HG02981 (cell line): ENCODE measurements around the gene STAC2.
"Not testable (repeated sequence)": the region's sequence is repeated elsewhere in the genome, so short reads cannot be mapped to it uniquely, and the experiment has no call there.

Source experiments
- ATAC-seq: cut with Tn5 transposase; IDR thresholded peaks from one replicate; pipeline ENCODE4 v1.9.1; 2021; ENCODE audit warnings: mild to moderate bottlenecking, moderate library complexity; ENCODE audit not compliant: unreplicated experiment

Gene STAC2

DNA sequence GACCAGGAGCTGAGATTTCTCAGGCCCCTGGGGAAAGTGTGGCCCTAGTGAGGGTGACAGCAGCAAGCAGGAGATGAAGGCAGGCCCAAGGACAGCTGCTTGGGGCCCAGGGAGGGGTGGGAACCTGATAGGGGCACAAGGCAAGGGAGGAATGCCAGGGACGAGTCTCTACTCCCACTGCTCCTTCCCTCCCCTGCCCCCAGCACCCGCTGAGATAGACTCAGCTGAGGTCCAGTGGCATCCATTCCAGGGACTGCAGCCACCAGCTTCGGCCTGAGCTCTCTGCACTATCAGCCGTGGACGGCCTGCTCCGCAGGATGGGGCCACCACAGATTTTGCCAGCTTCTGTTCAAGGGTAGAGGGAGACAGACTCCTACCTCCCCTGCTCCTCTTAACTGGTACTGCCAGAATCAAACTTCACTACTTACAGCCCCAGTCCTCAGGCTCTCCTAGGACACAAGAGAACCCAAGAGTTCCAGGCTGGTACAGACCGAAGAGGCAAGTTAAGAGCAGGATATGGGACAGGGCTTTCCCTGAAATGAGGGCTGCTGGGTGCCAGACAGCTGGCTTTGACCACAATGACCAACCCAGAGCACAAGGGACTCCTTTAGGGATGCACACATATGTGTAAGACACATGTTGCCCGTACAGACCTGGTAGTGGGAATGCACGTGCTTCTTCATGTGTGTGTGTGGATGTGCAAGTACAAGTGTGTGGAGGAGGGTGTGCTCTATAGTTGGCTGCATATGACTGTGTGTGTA, 33.8 kb downstream of the STAC2 start:
- no peak for ATAC-seq

DNA sequence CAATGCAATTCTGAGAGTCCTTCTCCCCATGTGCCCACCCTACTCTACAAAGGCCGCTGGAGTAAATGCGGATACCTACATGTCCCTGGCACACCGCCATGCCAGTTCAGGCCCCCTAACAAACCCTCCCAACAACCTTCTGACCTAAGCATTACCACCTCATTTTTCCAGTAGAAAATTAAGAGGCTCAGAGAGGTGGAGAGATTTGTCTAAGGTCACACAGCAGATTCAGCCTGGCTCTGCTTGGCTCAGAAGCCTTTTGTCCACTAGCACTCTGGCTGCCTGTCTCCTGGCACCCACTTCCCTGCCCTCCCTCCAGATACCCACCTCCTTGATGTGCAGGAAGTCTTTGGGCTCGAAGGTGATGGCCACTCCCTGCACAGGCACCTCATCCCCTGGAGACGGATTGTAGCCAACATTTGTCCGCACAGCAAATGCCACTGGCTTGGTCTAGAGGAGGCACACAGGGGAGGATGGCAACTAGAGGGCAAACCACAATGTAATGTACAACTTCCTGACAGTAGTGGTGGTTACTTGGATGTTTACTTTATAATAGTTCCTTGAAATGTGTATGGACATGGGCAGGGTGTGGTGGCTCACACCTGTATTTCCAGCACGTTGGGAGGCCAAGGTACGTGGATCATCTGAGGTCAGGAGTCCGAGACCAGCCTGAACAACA, 38.5 kb downstream of the STAC2 start:
- no peak for ATAC-seq

DNA sequence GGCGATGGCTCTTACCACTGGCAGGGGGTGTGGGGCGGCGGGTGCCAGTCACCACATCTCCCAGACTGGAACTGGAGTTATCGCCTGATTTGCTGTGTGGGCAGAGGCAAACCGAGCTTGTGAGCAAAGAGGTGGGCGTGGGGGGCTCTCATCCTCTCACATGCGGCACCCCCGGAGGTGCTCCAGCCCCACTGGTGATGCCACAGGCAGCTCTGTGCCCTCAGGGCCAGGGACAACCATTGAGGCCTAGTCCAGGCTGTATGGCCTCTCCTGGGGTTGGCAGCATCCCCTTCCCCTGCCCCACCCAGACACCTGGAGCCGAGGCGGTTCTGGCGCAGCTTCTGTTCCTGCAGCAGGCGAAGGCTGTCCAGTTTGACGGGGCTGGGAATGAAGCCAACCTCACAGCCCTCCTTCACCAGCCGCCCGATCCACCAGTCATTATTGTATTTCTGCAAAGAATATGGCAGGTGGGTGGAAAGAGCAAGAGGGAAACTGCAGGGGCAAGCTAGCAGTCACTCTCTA, 39.2 kb downstream of the STAC2 start:
- no peak for ATAC-seq

DNA sequence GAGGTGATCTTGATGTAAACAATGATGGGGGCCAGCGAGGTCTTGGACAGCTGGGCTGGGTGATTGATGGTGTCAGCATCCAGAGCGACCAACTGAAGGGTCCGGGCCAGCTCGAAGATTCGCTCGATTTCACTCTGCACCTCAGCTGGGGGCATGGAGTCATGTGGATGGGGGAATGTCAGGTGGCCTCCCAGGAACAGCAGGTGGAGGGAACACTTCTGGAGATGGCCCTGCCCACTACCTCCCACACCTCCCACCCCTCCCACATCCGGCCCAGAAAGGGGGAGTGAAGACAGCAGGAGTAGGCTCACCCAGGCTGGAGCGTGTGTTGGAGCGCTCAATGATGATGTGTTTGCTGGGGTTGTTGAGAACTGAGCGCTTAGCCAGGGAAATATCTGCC, 42.0 kb downstream of the STAC2 start:
- no peak for ATAC-seq

DNA sequence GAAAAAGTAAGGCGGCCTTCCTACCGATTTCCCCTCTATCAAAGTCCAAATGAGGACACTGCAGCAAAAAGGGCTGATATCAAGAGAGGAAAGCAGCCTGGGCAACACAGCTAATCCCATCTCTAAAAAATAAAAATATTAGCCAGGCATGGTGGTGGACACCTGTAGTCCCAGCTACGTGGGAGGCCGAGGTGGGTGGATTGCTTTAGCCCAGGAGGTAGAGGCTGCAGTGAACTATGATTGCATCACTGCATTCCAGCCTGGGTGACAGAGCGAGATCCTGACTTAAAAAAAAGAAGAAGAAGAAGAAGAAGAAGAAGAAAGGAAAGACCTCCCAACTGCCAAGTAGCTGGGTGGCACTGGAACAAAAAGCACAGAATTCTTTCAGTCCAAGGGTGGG, 42.7 kb downstream of the STAC2 start:
- ATAC-seq = no peak

DNA sequence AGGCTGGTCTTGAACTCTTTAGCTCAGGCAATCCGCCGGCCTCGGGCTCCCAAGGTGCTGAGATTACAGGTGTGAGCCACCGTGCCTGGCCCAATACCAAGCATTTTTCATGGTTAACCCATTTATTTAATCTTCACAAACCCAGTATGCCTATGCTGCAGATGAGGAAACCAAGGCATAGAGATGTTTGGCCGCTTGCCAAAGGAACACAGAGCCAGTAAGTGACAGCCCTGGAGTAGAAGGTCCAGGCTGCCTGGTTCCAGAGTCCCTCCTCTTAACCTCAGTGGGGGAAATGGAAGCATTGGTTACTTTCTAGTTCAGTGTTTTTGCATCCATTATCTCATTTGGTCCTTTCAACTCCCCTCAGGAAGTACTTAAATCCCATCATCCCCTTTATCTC, 44.4 kb downstream of the STAC2 start:
- ATAC-seq = no peak

DNA sequence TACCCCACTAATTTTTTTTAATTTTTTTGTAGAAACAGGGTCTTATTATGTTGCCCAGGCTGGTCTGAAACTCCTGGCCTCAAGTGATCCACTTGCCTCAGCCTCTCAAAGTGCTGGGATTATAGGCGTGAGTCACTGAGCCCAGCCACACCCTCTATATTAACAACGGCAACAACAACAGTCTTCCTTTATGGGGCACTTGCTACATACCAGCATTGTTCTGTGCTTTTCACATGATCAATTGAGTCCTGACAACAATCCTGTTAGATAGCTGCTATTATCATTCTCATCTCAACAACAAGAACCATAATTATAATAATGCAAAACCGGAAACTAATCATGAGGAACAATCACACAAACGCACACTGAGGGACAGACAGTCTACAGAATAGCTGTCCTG, 47.2 kb downstream of the STAC2 start:
- ATAC-seq = no peak

DNA sequence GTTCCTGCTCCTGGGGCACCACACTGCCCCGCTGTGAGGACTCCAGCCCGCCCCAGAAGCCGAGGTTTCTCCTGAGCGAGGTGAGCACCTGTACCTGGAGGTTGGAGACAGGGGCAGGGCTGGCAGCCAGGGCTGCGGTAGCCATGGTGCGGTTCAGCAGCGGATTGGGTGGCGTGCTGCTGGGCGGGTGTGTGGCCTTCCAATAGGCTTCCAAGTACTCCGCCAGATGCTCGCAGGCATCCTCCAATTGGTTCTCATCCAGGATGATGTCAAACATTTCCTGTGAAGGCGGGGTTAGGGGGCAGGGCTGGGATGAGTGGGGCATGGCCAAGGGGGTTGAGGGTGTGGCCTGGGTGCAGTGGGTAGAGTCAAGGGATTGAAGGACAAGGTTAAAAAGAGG, 48.5 kb downstream of the STAC2 start:
- ATAC-seq = no peak

DNA sequence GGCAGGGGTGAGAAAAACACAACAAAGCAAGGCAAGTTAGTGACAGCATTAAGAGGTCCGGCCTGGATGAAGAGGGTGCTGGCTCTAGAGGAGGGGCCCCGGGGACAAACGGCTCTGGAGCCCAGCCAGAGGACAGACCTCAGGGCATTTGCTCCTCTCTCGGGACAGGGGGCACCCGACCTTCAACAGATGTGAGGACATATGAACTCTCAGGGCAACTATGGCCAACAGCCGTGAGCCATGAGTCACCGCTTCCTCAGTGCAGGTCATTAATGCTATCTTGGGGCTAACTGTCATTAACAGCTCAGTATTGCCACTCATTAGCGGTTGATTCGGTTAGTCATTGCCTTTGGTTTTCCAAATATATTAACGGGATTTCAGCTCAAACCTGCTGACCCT, 50.1 kb downstream of the STAC2 start:
- ATAC-seq = no peak

DNA sequence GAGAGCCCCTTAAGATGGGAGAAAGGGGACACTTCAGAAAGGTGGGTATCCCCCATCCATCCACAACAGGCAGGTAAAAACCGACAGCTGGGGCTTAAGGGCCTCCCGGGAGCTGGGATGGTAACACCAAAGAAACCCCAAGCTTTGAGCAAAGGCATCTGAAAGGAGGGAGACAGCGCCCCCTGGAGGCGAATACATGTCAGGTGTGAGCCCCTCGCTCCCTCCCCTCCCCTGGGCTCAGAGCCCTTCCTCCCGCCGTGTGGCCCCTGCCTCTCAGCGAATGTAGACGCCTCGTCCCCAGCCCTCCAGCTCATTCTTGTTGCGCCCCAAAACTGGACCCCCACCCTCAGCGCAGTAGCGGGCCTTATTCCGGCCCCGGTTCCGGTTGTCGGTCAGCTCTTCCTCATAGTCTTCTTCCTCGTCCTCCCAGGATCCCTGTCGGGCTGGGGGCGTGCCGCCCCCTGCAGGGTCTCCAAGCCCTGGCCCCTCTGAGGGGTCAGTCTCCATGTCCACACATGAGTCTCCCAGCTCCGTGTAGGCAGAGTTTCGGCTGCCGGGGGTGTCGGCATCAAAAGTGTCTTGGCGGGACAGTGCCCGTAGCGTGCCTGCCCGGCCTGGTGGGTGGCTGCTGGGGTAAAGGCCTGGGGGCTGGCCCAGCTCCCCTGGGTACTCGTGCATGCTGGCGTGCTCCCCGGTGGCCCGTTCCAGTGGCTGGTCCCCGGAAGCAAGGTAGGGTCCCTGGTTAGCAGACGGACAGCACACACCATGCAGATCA, 50.6 kb downstream of the STAC2 start:
- no peak for ATAC-seq

DNA sequence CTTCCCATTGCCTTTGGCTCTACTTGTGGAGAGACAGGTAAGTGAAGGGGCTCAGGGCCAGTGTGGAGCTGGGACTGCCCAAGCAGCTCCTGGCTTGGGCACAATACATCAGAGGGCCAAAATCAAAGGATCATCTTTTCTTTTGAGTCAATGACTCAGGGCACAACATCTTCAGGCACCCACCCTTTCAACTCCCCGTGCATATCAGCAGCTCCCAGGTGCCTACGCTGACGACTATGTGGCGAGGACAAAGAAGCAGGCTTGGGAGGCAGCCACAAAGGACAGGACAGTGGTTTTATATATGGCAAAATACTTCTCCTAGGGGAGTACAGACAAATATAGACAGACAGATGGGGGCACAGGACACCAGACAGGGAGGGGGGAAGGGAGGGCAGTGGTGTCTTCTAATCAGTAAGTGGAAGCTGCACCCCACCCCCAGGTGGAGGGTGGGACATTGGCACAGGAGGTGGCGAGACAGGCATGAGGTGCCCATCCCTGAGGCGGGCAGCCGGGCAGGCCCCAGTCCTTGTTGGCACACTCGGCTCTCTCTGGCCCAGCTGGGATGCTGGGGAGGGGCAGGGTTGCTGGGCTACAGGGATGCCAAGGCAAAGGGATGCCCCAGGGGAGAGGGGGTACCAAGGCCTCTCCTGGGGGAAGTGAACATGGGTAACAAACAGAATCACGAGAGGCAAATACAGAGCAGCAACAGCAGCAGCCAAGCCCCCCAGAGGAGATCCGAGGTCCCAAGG, 52.0 kb downstream of the STAC2 start:
- ATAC-seq = no peak

DNA sequence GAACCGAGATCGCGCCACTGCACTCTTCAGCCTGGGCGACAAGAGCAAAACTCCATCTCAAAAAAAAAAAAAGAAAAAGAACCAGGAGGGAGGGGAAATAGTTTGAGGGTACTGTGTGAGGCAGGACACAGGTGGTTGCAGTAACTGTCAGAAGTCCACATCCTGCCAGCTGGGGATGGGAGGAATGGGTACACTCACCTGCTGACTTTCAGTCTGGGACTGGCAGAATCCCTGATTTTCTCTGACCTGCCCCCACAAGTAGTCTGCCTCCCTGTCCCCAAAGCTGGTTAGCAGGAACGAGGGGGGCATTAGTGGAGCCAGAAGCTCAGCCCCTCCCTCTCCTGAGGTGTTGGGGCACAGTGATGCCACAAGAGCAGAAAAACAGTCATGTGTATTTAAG, 52.7 kb downstream of the STAC2 start:
- ATAC-seq = no peak

DNA sequence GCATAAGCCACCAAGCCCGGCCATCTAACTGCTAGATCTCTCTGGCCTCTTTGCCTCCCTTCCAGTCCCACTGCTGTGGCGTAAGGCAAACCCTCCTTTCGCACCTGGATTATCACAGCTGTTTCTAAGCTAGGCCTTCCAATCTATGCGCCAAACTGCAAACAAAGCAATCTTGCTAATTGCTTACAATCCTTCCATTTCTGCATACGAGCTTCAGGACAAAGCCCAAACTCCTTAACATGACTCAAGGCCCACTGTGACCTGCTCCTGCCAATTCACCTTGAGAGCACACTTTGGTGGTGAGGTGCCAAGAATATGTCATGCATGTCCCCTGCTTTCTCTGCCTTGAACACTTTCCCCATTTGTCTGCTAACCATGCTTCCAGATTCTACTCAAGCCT, 53.8 kb downstream of the STAC2 start:
- ATAC-seq = no peak

DNA sequence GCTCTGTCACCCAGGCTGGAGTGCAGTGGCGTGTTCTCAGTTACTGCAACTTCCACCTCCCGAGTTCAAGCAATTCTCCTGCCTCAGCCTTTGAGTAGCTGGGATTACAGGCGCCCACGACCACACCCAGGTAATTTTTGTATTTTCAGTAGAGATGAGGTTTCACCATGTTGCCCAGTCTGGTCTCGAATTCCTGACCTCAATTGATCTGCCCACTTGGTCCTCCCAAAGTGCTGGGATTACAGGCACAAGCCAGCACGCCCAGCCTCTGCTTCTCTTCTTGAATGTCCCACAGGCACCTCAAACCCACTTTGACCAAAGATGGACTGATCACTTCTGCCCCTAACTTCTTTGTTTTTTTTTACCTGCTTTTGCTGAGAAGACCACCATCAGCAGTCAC, 55.2 kb downstream of the STAC2 start:
- ATAC-seq = no peak

DNA sequence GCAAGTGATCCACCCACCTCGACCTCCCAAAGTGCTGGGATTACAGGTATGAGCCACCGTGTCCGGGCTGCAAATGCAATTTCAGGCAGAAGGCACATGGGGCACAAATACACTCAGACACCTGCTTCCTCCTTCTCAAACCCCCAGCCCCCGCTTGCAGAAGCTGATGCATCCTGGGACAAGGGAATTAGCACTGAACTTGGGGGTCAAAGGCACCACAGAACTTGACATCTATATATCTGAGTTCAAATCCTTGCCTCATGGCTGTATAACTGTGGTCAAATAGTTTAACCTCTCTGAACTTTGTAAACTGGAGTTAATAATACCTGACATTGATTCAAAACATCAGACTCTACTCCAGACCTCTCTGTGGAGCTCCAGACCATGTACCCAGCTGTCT, 55.6 kb downstream of the STAC2 start:
- ATAC-seq = no peak

DNA sequence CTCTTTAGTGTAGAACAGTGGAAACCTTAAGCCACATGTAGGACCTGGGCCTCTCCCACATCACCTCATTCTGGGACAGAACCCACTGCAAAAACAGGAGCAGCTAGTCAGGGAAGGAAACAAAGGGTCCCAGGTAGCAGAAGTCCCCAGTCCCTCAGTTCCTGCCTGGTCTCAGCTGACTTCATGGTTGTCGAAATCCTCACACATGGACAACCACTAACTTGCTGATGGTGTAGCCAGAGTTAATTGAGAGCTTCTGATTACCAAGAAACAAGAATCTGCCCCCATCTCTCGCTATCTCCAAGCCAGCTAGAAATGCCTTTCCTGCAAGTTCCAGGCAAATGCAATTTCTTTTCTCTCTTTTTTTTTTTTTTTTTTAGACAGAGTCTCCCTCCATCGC, 56.2 kb downstream of the STAC2 start:
- no peak for ATAC-seq

DNA sequence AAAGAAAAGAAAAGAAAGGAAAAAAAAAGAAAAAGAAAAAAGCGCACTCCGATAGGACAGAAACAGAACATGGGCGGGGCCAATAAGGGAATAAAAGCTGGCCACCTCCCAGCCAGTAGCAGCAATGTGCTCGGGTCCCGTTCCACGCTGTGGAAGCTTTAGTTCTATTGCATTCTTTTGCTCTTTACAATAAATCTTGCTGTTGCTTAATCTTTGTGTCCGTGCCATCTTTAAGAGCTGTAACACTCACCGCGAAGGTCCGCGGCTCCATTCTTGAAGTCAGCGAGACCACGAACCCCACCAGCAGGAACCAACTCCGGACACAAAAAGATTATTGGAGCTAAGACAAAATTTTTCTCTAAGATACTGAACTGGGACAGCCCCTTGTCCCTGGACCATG, 56.6 kb downstream of the STAC2 start:
- no peak for ATAC-seq

DNA sequence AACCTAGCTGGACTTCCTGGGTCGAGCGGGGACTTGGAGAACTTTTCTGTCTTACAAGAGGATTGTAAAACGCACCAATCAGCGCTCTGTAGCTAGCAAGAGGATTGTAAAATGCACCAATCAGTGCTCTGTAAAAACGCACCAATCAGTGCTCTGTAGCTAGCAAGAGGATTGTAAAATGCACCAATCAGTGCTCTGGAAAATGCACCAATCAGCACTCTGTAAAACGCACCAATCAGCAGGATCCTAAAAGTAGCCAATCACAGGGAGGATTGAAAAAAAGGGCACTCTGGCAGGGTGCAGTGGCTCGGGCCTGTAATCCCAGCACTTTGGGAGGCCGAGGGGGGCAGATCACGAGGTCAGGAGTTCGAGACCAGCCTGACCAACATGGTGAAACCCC, 57.2 kb downstream of the STAC2 start:
- ATAC-seq = not testable (repeated sequence)

DNA sequence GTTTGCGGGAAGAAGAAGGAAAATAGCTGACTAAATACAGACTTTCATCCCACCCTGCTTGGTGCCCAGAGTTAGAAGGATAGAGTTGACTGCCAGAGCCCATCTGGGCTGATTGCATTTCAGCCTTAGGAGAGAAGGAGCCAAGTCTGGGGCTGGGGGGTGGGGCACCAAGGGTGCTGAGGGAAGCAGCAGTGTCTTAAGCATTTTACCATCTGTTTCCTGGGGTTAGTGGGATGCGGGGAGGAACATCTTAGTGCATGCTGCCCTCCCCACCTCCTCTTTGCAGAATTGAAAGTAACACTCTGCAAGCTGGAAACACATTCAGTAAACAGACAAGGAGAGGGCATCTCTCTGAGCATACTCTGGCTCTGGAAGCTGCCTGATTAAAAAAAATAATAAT, 58.3 kb downstream of the STAC2 start:
- no peak for ATAC-seq

DNA sequence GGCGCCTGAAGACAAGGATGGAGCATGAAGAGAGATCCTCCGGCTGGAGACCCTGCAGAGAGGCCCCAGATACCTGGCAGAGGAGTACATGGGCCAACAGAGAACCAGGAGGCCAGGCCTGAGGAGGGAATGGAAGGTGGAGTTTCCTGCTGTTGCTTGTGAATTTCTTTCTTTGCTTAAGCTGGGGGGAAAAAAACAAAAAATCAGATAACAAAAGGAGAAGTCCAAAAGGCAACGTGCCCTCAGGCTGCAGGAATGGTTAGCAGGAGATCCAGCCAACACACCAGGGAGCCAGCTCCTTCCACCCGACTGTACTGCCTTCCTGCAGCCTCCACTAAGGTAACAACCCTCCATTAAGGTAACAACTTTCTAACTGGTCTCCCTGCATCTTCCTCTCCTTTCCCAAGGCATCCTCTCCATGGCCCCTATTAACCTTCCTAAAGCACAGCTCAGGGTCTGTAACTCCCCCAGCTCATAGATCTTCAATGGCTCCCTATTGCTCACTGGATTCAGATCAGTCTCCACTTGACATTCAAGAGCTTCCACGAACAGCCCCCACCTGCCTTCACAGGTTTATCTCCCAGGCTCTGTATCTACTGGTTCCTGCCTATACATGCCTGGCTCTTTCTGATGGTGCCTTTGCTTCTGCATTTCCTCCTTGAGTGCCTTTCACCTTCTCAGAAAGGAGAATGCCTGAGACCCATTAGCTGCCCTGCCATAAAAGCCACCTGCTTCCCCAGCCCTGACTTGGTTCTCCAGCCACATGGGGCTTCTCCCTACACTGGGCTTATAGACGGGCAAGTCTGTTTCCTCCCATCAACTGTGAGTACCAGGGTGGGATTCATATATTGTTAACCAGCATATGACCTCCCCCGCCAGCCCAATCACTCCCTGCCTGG, 59.1 kb downstream of the STAC2 start:
- no peak for ATAC-seq
